Measurements from ENCODE around the gene ERCC6L2.
A peak's percentile ranks its signal among the peaks of the same experiment; 100 is the strongest.

ERCC6L2 gene

GRCh38 chr9:95963659-95964058 lies 88.2 kb downstream of the ERCC6L2 start:
- no peaks in the 10 kb centered on the region for H3K27me3 ChIP-seq
- H3K9me3 ChIP-seq: peaks cover 25% of the 10 kb centered on the region
- no peak overlapping the region for H3K4me3 ChIP-seq
- H4K20me1 ChIP-seq: no peaks in the 10 kb centered on the region
- H3K36me3 ChIP-seq: peaks cover 41% of the 10 kb centered on the region
- H3K4me2 ChIP-seq: no peak overlapping the region
- no peak overlapping the region for H3K27ac ChIP-seq
- no peak for TF ChIP-seq Cebpa-rat (IDR thresholded peaks at IDR 0.05)
- H3K9ac ChIP-seq: no peak overlapping the region
- H3K4me1 ChIP-seq: no peaks in the 10 kb centered on the region

GRCh38 chr9:95966306-95966705 lies 90.8 kb downstream of the ERCC6L2 start:
- no peak for TF ChIP-seq Cebpa-rat (IDR thresholded peaks at IDR 0.05)
- H3K27ac ChIP-seq: no peak overlapping the region
- no peaks in the 10 kb centered on the region for H4K20me1 ChIP-seq
- H3K4me2 ChIP-seq: no peak overlapping the region
- peaks cover 5% of the 10 kb centered on the region for H3K9me3 ChIP-seq
- H3K9ac ChIP-seq: no peak overlapping the region
- H3K4me1 ChIP-seq: no peaks in the 10 kb centered on the region
- no peak overlapping the region for H3K4me3 ChIP-seq
- peaks cover 30% of the 10 kb centered on the region for H3K36me3 ChIP-seq
- no peaks in the 10 kb centered on the region for H3K27me3 ChIP-seq

GRCh38 chr9:95970317-95970716 lies 94.8 kb downstream of the ERCC6L2 start:
- Histone ChIP-seq H3K4me2 (no peak overlapping the region), H3K9me3 (0 out of 2 replicates have a peak, but pooled peaks cover 5% of the 10 kb centered on the region), H3K4me3 (no peak overlapping the region), H3K9ac (no peak overlapping the region), H3K27ac (no peak overlapping the region), H4K20me1 (no peaks in the 10 kb centered on the region), H3K27me3 (no peaks in the 10 kb centered on the region), H3K4me1 (no peaks in the 10 kb centered on the region), H3K36me3 (peaks cover 41% of the 10 kb centered on the region)
- no peak for TF ChIP-seq Cebpa-rat (IDR thresholded peaks at IDR 0.05)

GRCh38 chr9:95971815-95972214 lies 96.3 kb downstream of the ERCC6L2 start:
- no peak for TF ChIP-seq Cebpa-rat (IDR thresholded peaks at IDR 0.05)
- H3K27ac ChIP-seq: no peak overlapping the region

GRCh38 chr9:95974389-95974788 lies 98.9 kb downstream of the ERCC6L2 start:
- no peaks in the 10 kb centered on the region for H4K20me1 ChIP-seq
- H3K36me3 ChIP-seq: peaks cover 39% of the 10 kb centered on the region
- no peaks in the 10 kb centered on the region for H3K4me1 ChIP-seq
- 0 out of 2 replicates have a peak, but pooled peaks cover 5% of the 10 kb centered on the region for H3K9me3 ChIP-seq
- H3K27ac ChIP-seq: no peak overlapping the region
- H3K9ac ChIP-seq: no peak overlapping the region
- TF ChIP-seq Cebpa-rat (IDR thresholded peaks at IDR 0.05): no peak
- H3K27me3 ChIP-seq: no peaks in the 10 kb centered on the region
- H3K4me2 ChIP-seq: no peak overlapping the region
- H3K4me3 ChIP-seq: no peak overlapping the region

More at GRCh38 chr9:95971815-95972214, 96.3 kb downstream of the ERCC6L2 start:
- no peaks in the 10 kb centered on the region for H3K4me1 ChIP-seq
- H3K27me3 ChIP-seq: no peaks in the 10 kb centered on the region
- no peak overlapping the region for H3K9ac ChIP-seq
- 0 out of 2 replicates have a peak, but pooled peaks cover 5% of the 10 kb centered on the region for H3K9me3 ChIP-seq
- no peaks in the 10 kb centered on the region for H4K20me1 ChIP-seq
- no peak overlapping the region for H3K4me2 ChIP-seq
- peaks cover 34% of the 10 kb centered on the region for H3K36me3 ChIP-seq
- H3K4me3 ChIP-seq: no peak overlapping the region

- no peak overlapping the region for H3K9ac ChIP-seq
Observed at GRCh38 chr9:95977371-95977770, 101.9 kb downstream of the ERCC6L2 start.

GRCh38 chr9:95978106-95978505 lies 102.6 kb downstream of the ERCC6L2 start:
- Histone ChIP-seq H3K4me1 (peaks cover 11% of the 10 kb centered on the region), H3K9me3 (0 out of 2 replicates have a peak, but pooled peaks cover 5% of the 10 kb centered on the region), H3K4me3 (no peak overlapping the region), H3K27me3 (no peaks in the 10 kb centered on the region), H3K36me3 (peaks cover 28% of the 10 kb centered on the region), H3K4me2 (no peak overlapping the region), H3K27ac (no peak overlapping the region), H3K9ac (no peak overlapping the region), H4K20me1 (no peaks in the 10 kb centered on the region)
- TF ChIP-seq Cebpa-rat (IDR thresholded peaks at IDR 0.05): no peak

More at GRCh38 chr9:95977371-95977770, 101.9 kb downstream of the ERCC6L2 start:
- peaks cover 11% of the 10 kb centered on the region for H3K4me1 ChIP-seq
- H3K9me3 ChIP-seq: 0 out of 2 replicates have a peak, but pooled peaks cover 5% of the 10 kb centered on the region
- no peaks in the 10 kb centered on the region for H4K20me1 ChIP-seq
- H3K4me2 ChIP-seq: no peak overlapping the region
- H3K36me3 ChIP-seq: peaks cover 35% of the 10 kb centered on the region
- H3K4me3 ChIP-seq: no peak overlapping the region
- H3K27me3 ChIP-seq: no peaks in the 10 kb centered on the region
- H3K27ac ChIP-seq: no peak overlapping the region
- TF ChIP-seq Cebpa-rat (IDR thresholded peaks at IDR 0.05): no peak

GRCh38 chr9:95979446-95979845 lies 104.0 kb downstream of the ERCC6L2 start:
- H4K20me1 ChIP-seq: no peaks in the 10 kb centered on the region
- H3K9me3 ChIP-seq: no peaks in the 10 kb centered on the region
- peaks cover 20% of the 10 kb centered on the region for H3K36me3 ChIP-seq
- no peaks in the 10 kb centered on the region for H3K27me3 ChIP-seq
- TF ChIP-seq Cebpa-rat (IDR thresholded peaks at IDR 0.05): no peak
- no peak overlapping the region for H3K9ac ChIP-seq
- peaks cover 11% of the 10 kb centered on the region for H3K4me1 ChIP-seq
- H3K4me3 ChIP-seq: no peak overlapping the region
- no peak overlapping the region for H3K4me2 ChIP-seq
- no peak overlapping the region for H3K27ac ChIP-seq

GRCh38 chr9:95980262-95981125 lies 105.0 kb downstream of the ERCC6L2 start:
- Histone ChIP-seq H3K36me3 (peaks cover 28% of the 10 kb centered on the region), H4K20me1 (no peaks in the 10 kb centered on the region), H3K4me1 (peaks cover 11% of the 10 kb centered on the region), H3K27ac (no peak overlapping the region), H3K27me3 (no peaks in the 10 kb centered on the region), H3K4me2 (no peak overlapping the region), H3K9ac (no peak overlapping the region), H3K4me3 (no peak overlapping the region), H3K9me3 (no peaks in the 10 kb centered on the region)
- no peak for TF ChIP-seq Cebpa-rat (IDR thresholded peaks at IDR 0.05)

GRCh38 chr9:95981761-95982390 lies 106.4 kb downstream of the ERCC6L2 start:
- Histone ChIP-seq H3K9me3 (peaks cover 11% of the 10 kb centered on the region), H4K20me1 (no peaks in the 10 kb centered on the region), H3K9ac (no peak overlapping the region), H3K4me3 (no peak overlapping the region), H3K4me1 (peaks cover 11% of the 10 kb centered on the region), H3K4me2 (peak overlapping the region; percentile 44), H3K27me3 (no peaks in the 10 kb centered on the region), H3K36me3 (peaks cover 42% of the 10 kb centered on the region), H3K27ac (no peak overlapping the region)
- no peak for TF ChIP-seq Cebpa-rat (IDR thresholded peaks at IDR 0.05)

All from BLaER1 (cell line).